A673 (cell line): ENCODE results near the gene AZIN2.

ENCODE experiments used
- EZH2 ChIP-seq: fragments of 200-600 bp; sonication (generic); IDR thresholded peaks from 2 replicates; pipeline ENCODE4 v1.6.1; 2017; ENCODE audit warnings: borderline replicate concordance, low read depth, mild to moderate bottlenecking, mixed read lengths, antibody characterized with exemption, low read length; ENCODE audit not compliant: poor library complexity, severe bottlenecking
- TF ChIP-seq, protein P1 (sequence below): fragments of 300-800, 200-600 bp; sonication (generic); conservative IDR thresholded peaks from 2 replicates; pipeline ENCODE4 v1.5.1; 2017; ENCODE audit warnings: low read depth, mild to moderate bottlenecking, antibody characterized with exemption, low read length, moderate library complexity, mixed read lengths

DNA sequence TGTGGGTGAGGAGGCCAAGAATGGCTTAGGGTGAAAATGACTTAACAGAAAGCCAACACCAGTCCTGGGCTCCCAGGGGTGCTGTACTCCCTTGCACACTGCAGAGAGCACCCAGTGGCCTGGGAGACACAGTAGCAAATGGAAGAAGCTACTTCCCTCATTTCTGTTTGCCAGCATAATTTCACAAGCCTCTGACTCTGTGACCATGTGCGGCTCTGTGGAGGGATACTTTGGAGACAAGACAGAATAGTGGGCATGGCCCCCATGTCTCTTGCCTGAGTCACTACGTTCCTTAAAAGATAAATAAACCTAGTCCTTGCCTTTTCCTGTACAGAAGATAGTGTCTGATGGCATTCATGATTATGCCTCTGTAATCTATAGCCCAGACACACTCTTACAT lies 62.7 kb downstream of the AZIN2 start:
- TF ChIP-seq, protein P1, sequence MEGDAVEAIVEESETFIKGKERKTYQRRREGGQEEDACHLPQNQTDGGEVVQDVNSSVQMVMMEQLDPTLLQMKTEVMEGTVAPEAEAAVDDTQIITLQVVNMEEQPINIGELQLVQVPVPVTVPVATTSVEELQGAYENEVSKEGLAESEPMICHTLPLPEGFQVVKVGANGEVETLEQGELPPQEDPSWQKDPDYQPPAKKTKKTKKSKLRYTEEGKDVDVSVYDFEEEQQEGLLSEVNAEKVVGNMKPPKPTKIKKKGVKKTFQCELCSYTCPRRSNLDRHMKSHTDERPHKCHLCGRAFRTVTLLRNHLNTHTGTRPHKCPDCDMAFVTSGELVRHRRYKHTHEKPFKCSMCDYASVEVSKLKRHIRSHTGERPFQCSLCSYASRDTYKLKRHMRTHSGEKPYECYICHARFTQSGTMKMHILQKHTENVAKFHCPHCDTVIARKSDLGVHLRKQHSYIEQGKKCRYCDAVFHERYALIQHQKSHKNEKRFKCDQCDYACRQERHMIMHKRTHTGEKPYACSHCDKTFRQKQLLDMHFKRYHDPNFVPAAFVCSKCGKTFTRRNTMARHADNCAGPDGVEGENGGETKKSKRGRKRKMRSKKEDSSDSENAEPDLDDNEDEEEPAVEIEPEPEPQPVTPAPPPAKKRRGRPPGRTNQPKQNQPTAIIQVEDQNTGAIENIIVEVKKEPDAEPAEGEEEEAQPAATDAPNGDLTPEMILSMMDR = no peak
- no peak for TF ChIP-seq EZH2
